ENCODE data around the gene GPR132.

The GPR132 gene

DNA sequence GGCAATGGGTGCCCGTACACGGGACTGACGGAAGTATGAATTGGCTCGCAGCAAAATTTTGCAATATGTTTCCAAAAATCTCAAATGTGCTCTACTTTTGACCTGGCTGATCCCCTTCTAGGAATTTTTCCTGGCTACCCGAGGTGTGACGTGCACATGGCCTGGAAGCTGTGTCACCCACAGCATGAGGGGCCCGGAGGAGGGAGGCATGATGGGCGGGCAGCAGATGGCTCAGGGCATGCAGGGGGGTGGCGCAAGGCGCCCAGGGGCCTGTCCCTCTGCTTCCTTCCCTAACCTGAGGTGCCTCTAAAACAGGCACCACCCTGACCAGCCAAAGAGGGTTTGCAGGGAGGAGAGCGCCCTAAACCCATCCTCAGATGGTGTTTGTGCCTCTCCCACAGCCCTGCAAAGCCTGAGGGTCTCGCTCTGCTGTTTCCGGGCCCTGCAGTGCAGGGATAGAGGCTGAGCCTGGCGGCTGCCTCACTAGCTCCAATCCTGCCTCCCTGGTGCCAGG lies 6.7 kb downstream of the GPR132 start:
- POLR2A ChIA-PET: interaction anchor here (0.9 kb wide), 1 partner anchor 28 kb away, joined by 3 read pairs; no protein-coding TSS in a partner anchor
- no peak for DNase-seq (ENCODE audit: low read depth, low spot score)
- no peak overlapping the region for H3K4me3 ChIP-seq (ENCODE audit: low read depth, low read length)
- CTCF ChIA-PET: interaction anchor here (0.9 to 7.9 kb wide), 6 partner anchors 9 to 197 kb away, joined by 3 to 80 read pairs (median 3); no protein-coding TSS in a partner anchor
- no peak for TF ChIP-seq CTCF (IDR thresholded peaks at IDR 0.05; ENCODE audit: insufficient read depth, low read length, missing control alignments)

DNA sequence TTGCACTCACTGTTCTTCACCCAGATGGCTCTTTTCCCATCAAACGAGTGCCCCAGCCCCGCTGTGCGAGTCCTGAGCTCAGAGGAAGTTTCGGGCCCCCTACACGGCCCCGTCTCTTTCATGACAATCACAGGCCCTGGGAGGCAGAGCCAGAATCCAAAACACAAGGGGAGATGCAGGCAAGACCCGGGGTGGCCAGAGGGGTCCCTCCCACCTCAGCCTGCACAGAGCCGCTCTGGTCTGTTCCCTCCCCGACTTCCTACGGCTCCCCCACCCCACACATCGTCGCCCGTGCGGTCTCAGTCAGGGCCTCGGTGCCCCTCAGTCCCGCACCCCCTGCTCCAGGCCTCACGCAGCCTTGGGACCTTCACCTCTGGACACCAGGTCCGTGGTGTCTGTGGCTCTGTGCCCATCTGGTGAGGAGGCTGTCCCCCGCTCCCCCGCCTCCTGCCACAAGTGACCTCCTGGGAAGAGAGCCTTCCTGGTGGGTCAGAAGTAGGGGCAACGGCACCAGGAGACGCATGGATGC lies 8.9 kb downstream of the GPR132 start:
- CTCF ChIA-PET: interaction anchor here (7.9 kb wide), 1 partner anchor 11 kb away, joined by 80 read pairs; no protein-coding TSS in a partner anchor
- TF ChIP-seq CTCF (IDR thresholded peaks at IDR 0.05; ENCODE audit: insufficient read depth, low read length, missing control alignments): no peak
- POLR2A ChIA-PET: no interaction called here
- H3K4me3 ChIP-seq (ENCODE audit: low read depth, low read length): no peak overlapping the region
- no peak for DNase-seq (ENCODE audit: low read depth, low spot score)

DNA sequence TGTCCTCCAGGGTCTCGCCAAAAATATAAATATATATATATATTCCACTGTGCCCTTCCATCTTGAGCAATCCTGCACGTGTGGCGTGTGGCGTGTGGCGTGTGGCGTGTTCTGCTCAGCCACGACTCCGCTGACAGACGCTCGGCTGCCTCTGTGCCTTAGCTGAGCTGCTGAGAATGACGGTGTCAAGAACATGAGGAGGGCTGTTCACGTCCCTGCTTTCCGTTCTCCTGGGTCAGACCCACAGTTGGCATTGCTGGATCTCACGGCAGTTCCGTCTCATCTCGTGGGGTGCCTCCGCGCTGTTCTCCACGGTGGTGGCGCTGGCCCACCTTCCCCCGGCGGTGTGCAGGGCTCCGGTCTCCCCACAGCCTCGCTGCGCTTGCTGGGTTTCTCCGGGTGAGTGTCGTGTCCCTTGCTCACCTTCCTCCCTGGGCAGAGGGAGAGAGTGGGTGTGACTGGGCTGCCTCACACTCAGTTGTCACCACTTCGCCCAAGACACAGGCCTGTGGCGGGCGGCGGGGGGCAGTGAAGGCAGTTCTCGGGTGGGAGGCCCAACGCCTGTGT lies 9.4 kb downstream of the GPR132 start:
- TF ChIP-seq CTCF (IDR thresholded peaks at IDR 0.05; ENCODE audit: insufficient read depth, low read length, missing control alignments): no peak
- no peak for DNase-seq (ENCODE audit: low read depth, low spot score)
- POLR2A ChIA-PET: no interaction called here
- no peak overlapping the region for H3K4me3 ChIP-seq (ENCODE audit: low read depth, low read length)
- CTCF ChIA-PET: interaction anchor here (7.9 kb wide), 1 partner anchor 11 kb away, joined by 80 read pairs; no protein-coding TSS in a partner anchor

DNA sequence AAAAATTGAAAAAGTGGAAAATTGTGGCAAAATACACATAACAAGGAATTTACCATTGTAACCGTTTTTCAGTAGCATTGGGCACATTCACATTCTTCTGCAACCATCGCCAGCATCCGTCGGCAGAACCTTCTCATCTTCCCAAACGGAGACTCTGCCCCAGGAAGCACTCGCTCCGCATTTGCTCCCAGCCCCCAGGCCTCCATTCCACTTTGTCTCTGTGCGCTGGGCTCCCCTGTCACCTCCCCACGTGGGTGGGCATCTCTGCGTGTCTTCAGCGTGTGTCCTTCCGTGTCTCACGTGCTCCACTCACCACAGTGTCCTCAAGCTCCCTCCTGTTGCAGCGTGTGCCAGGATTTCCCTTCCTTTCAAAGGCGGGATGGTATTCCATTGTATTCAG lies 9.9 kb downstream of the GPR132 start:
- DNase-seq (ENCODE audit: low read depth, low spot score): no peak
- CTCF ChIA-PET: interaction anchor here (7.9 kb wide), 1 partner anchor 10 kb away, joined by 80 read pairs; no protein-coding TSS in a partner anchor

DNA sequence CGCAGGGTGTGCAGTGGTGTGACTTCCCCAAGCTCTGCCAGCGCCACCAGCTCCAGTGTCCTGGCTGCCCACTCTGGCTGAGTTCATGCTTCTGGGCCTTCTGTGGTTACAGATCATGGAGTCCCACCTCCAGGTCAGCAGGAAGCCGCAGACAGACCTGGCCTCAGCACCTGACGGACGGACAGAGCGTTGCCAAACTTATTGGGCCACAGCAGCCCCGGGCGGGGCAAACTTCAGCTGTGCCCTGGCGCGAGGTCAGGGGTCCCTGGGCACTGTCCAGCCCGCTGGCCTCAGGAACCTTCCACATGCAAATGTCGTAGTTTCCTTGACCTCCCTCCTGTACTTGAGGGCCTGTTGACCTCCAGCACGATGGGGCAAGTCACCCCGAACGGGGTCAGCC lies 11.2 kb downstream of the GPR132 start:
- CTCF ChIA-PET: interaction anchor here (0.7 to 7.9 kb wide), 4 partner anchors 8 to 70 kb away, joined by 3 to 80 read pairs (median 4); no protein-coding TSS in a partner anchor
- no peak overlapping the region for H3K4me3 ChIP-seq (ENCODE audit: low read depth, low read length)
- DNase-seq (ENCODE audit: low read depth, low spot score): no peak
- TF ChIP-seq CTCF (IDR thresholded peaks at IDR 0.05; ENCODE audit: insufficient read depth, low read length, missing control alignments): no peak
- POLR2A ChIA-PET: no interaction called here

More for the DNA sequence above, 9.9 kb downstream of the GPR132 start:
- no peak for TF ChIP-seq CTCF (IDR thresholded peaks at IDR 0.05; ENCODE audit: insufficient read depth, low read length, missing control alignments)
- POLR2A ChIA-PET: no interaction called here
- no peak overlapping the region for H3K4me3 ChIP-seq (ENCODE audit: low read depth, low read length)

GRCh38 chr14:105053421-105053820 lies 11.8 kb downstream of the GPR132 start:
- H3K4me3 ChIP-seq (ENCODE audit: low read depth, low read length): no peak overlapping the region
- DNase-seq (ENCODE audit: low read depth, low spot score): no peak
- POLR2A ChIA-PET: no interaction called here
- TF ChIP-seq CTCF (IDR thresholded peaks at IDR 0.05; ENCODE audit: insufficient read depth, low read length, missing control alignments): no peak
- CTCF ChIA-PET: interaction anchor here (0.7 to 7.9 kb wide), 5 partner anchors 8 to 290 kb away, joined by 3 to 80 read pairs (median 3); no protein-coding TSS in a partner anchor

Measured in AG04449 (cell line).